ENCODE results near the gene FGD3.
"Not testable (repeated sequence)": the region's sequence is repeated elsewhere in the genome, so short reads cannot be mapped to it uniquely, and the experiment has no call there.

Gene FGD3

DNA sequence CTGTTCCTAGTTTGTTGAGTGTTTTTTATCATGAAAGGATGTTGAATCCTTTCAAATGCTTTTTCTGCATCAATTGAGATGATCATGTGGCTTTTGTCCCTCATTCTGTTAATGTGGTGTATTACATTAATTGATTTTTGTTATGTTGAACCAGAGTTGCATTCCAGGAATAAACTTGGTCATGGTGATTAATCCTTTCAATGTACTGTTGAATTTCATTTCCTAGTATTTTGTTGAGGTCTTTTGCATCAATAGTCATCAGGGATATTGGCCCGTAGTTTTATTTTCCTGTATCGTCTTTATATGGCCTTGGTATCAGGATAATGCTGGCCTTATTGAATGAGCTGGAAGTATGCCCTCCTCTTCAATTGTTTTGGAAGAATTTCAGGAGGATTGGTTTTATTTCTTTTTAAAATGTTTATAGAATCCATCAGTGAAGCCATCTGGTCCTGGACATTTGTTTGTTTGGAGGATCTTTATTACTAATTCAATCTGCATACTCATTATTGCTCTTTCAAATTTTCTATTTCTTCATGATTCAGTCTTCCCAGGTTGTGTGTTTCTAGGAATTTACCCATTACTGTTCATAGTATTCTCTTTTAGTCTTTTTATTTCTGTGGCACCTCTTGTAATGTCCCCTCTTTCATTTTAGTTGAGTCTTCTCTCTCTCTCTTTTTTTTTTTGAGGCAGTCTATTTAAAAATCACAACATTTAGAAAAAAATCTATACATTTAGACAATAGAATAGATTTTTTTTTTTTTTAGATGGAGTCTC is 32.1 kb downstream of the FGD3 start:
- peak; percentile 59 to 61 for ATAC-seq

DNA sequence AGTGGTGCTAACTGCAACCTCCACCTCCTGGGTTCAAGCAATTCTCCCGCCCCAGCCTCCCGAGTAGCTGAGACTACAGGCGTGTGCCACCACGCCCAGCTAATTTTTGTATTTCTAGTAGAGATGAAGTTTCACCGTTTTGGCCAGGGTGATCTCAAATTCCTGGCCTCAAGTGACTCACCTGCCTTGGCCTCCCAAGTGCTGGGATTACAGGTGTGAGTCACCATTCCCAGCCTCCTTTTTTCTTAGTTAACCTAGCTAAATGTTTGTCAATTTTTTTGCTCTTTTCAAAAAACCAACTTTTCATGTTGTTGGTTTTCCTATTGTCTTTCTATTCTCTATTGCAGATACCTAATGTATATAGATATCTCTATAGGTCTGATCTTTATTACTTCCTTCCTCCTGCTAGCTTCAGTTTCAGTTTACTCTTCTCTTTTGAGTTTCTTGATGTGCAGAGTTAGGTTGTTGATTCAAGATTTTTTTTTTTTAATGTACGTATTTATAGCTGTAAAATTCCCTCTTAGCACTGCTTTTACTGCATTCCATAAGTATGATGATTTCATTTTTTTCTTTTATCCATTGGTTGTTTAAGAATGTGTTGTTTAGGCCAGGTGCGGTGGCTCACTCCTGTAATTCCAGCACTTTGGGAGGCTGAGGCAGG is 32.9 kb downstream of the FGD3 start:
- peak; percentile 54 to 73 for ATAC-seq

DNA sequence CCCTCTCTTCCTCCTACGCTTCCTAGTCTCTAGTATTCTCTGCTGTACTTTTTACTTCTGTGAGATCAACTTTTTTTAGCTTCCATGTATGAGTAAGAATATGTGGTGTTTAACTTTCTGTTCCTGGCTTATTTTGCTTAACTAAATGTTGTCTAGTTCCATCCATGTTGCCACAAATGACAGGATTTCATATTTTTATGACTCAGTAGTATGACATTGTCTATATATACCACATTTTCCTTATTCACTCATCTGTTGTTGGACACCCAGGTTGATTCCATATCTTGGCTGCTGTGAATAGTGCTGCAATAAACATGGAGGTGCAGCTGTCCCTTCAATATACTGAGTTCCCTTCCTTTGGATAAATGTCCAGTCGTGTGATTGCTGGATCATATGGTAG is 34.8 kb downstream of the FGD3 start:
- peak in 1 of 2 donors; percentile 12 for ATAC-seq

GRCh38 chr9:92983984-92984589 is 36.8 kb downstream of the FGD3 start:
- no peak for ATAC-seq

DNA sequence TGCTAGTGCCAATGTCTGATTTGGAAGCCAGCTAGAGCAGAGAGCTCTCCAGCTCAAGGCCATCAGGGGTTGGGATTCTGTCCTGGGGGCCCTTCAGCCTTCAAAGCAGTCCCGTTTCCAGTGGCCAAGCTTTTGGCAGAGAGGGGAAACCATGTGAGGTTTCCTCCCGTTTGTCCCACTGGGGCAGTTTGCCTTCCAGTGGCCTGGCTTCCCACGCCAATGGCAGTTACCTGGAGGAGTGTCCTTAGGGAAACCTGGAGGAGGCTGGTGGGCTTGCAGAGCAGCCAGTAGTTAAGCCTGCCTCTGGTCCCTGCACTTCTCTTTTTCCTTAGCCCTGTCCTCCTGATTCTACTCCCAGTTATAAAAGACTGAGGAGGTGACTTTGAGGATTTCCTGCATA is 37.7 kb downstream of the FGD3 start:
- ATAC-seq = no peak

DNA sequence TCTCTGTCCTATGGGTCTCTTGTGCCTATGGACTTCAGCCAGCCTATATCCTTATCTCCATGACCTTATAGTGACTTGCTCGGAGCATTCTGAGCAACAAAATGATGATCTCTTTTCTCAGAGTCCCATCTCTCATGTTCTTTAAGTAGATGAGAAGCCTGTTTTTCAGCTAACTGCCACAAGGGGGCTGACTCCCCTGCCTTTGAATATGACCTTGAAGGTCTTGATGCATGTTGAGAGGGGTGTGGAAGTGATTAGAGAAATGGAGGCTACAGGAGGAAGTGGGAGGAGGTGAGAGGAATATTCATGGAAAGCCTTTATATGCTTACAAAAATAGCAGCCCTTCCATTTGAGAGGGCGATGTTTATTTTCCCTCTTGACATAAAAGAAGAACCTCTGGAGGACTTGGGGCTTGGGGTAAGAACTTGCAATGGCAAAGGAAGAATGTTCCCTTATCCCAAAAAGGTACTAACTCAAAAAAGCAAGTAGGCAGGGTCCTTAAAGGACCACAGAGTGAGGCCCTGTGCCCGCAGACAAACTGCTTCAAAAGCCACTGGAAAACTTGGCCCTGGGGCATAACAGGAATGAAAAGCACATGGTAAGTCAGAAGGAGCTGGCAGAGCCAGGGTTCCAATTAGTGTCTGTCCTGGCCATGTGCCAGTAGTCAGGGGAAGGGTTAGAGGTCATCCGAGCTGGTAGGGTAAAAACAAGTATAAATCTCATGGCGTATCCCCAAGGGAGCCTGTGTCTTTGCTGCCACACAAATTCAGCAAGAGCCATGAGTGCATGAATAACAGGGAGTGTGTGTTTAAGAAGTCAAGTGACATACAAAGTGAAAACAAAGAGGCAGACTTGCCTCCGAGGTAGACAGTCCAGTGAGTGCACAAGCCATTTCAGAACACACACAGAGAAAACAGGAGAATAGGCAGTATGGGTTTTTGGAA is 39.1 kb downstream of the FGD3 start:
- peak; percentile 22 to 36 for ATAC-seq

DNA sequence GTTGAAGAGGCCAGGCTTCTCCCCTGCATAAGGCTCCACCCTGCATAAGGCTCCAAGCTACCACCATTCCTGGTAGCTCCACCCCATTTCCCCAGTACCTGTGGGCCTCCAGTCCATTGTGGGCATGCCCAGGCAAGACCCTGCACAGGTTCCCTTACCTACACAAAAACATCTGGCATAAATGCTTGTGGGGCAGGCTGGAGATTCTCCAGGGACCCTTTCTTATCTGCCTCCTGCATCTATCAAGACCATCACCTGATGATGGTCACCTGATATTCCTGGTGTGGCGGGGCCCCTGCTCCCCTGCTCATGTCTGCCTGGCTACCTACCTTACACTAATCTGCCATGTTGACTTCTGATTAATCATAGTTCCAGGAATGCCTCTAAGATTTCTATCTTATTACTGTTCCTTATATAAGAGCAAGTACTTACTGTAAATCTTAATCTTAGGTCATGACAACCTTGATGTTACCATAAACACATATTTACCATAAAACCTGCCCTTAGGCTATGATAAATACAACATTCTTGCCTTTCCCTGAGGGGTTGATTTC is 41.0 kb downstream of the FGD3 start:
- peak; percentile 62 to 75 for ATAC-seq

DNA sequence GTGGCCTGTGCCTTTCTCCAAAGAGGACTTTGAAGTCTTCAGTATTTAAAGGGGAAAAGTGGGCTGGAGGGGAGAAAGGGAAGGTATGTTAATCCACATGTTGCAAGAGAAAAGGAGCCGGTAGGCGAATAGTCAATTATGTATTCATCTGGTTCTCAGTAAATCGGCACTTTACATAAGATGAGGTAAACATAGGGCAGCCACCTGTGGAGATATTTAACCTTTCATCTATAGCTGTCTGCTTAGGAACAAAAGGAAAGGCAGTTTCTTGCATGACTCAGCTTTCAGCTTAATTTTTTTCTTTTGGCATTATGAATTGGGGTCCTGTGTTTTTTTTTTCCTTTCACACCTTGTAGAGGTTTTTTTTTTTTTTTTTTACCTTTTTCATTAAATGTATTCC is 42.2 kb downstream of the FGD3 start:
- peak; percentile 74 to 75 for ATAC-seq

DNA sequence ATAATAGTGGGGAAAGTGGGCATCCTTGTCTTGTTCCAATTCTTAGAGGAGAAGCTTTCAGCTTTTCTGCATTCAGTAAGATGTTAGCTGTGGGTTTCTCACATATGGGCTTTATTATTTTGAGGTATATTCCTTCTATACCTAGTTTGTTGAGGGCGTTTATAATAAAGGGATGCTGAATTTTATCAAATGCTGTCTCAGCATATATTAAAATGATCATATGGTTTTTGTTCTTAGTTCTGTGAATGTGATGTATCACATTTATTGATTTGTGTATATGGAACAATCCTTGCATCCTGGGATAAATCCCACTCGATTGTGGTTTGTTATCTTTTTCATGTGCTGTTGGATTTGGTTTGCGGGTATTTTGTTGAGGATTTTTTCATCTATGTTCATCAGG is 43.1 kb downstream of the FGD3 start:
- ATAC-seq = no peak

DNA sequence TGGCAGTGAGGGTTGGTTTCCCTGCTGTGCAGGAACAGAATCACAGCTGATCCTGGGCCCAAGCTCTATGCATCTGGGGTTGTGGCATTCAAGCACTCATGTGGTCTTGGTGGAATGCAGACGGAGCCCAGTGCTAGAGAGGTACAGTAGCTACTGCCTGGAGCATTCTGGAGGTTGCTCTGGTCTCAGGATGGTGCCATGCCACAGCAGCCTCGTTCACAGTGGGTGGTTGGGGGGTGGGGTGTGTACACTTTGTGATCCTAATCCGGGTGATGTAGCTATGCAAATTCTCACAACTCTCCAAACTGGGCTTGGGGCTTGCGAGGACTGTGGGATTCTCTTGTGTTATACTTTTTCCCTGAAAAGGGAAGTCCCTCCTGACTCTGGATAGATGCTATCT is 45.2 kb downstream of the FGD3 start:
- ATAC-seq = no peak

GRCh38 chr9:92998871-92999270 is 51.5 kb downstream of the FGD3 start:
- ATAC-seq = not testable (repeated sequence)

DNA sequence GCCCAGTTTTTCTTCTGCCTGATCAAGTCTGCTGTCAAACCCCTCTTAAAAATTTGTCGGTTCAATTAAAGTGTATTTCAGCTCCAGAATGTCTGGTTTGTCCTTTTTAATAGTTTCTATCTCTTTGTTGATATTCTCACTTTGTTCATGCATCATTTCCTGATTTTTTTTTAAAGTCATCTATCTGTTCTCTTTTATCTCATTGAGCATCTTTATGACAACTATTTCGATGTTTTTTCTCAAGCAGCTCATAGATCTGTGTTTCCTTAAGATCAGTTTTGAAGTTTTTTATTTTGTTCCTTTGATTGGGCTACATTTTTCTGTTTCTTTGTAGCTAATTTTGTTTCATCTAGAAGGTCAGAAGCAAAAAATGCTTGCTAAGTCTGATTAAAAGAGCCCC is 53.7 kb downstream of the FGD3 start:
- peak in 1 of 2 donors; percentile 28 for ATAC-seq

GRCh38 chr9:93002700-93003099 is 55.4 kb downstream of the FGD3 start:
- no peak for ATAC-seq

- ATAC-seq = peak; percentile 85 to 87
These were observed 56.5 kb downstream of the FGD3 start for GRCh38 chr9:93003552-93004407.

DNA sequence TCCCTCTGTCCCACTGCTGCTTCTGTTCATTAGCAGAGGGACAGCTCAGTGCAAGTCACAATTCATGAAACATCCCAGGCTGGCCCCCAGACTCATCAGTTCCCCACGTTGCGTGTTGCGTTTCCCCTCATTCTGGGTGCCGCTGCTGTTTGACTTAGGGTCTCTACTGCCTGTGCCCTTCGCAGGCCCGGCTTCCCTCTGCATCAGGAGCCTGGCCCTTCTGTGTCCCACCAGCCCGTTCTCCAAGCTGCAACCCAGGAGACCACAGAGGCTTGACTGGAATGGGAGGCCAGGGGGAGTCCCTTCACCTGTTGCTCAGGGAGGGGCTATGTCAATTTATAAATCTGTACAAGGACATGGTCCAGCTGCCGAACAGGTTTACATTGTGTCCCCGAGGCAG is 57.2 kb downstream of the FGD3 start:
- ATAC-seq = no peak

- no peak for ATAC-seq
These were observed 58.6 kb downstream of the FGD3 start for GRCh38 chr9:93005876-93006275.

- no peak for ATAC-seq
These were observed 60.3 kb downstream of the FGD3 start for GRCh38 chr9:93007529-93008058.

DNA sequence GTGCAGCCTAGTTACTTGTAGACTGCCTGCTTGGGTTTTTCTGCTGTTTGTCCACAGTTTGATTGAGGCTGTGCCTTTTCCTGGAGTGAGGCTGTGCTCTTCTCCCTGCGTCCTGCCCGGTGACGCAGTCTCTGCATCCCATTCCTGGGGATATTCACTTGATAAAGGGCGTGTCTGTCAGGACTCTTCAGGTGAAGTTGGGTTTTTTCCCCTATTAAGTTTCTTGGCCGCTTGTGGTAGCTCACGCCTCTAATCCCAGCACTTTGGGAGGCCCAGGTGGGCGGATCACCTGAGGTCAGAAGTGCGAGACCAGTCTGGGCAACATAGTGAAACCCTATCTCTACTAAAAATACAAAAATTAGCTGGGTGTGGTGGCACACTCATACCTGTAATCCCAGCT is 61.1 kb downstream of the FGD3 start:
- no peak for ATAC-seq

GRCh38 chr9:93009337-93010015 is 62.2 kb downstream of the FGD3 start:
- no peak for ATAC-seq

DNA sequence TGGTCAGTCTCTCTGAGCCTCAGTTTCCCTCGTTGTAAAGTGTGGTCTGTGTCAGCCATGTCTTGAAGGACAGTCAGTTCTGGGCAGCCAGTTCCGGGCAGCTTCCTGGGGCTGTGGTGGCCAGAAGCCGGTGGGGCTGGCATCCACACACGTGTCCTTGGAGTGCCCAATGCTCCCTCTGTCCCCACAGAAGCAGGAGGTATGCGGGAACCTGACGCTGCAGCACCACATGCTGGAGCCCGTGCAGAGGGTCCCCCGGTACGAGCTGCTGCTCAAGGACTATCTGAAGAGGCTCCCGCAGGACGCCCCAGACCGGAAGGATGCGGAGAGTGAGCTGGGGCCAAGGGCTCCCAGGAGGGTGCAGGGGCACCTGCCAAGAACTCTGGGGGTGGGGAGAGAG is 62.7 kb downstream of the FGD3 start:
- no peak for ATAC-seq

DNA sequence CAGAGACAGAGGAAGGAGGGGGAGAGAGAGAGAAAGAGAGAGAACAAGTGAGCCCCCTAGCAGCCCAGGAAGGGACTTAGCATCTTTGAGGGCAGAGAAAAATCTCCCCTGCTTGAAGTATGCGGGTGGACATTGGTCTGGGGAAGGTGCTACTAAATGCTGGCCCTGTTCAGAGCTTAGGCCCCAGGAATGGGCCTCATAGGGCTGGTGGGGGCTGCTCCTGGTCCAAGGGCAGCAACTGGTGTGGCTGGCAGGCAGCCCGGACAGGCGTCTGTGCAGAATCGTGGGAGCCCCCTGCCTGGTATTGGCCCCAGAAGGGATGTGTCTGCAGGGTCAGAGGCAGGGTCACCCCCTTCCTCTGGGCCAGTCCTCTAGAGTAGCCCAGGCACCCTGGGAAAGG is 63.4 kb downstream of the FGD3 start:
- ATAC-seq = no peak
